Endothelial cell of umbilical vein (primary cell): ENCODE results near the gene DPP10. TPM values are rescaled to one million over a fixed set of nuclear protein-coding genes. Genes with fewer than 3 reads are reported as not detected.

Experiments used
- BruUV-seq: library from RNA; stranded (reverse); fragments of 400-500 nt; replicated peaks from 2 replicates; lab custom pipeline; 2021; lab: Mats Ljungman, UMichigan
- CTCF ChIA-PET: fragments of 300-600, 350-600 bp; sonication (Branson Sonifier 250); formaldehyde crosslinking; loops from one replicate; lab custom pipeline; 2021; ENCODE audit warnings: antibody characterized with exemption, inconsistent platforms; lab: Charles Lee
- POLR2A ChIA-PET: fragments of 300-600, 350-600 bp; sonication (Branson Sonifier 250); formaldehyde crosslinking; loops from one replicate; lab custom pipeline; 2021; ENCODE audit warnings: antibody characterized with exemption, inconsistent platforms; lab: Charles Lee
- DNase-seq: peaks from one replicate; pipeline ENCODE4 v3.0.0-alpha.2; 2011; ENCODE audit warnings: low read depth, low spot score
- FAIRE-seq: peaks from 2 replicates; lab custom pipeline; 2011; peaks lifted over from hg19 to GRCh38; lab: Jason Lieb, UNC
- H2AFZ ChIP-seq: 2 replicates; pipeline ENCODE4 v1.6.0; 2012; ENCODE audit warnings: low read depth, low read length, control low read depth, inconsistent platforms
- H3K27ac ChIP-seq: 2 replicates; pipeline ENCODE4 v1.5.1; 2011; ENCODE audit warnings: low read depth, mild to moderate bottlenecking, control low read depth, low read length, moderate library complexity; ENCODE audit not compliant: insufficient read depth
- H3K27me3 ChIP-seq, 2 experiments: 2 replicates each; pipeline versions ENCODE4 v1.6.0 to v1.6.1; 2011; ENCODE audit warnings: low read length in 2 of 2, mixed read lengths in 1 of 2; ENCODE audit not compliant: control insufficient read depth in 2 of 2, insufficient read depth in 2 of 2
- H3K36me3 ChIP-seq, 2 experiments: 2 replicates in 1 of 2; 3 replicates in 1 of 2; pipeline ENCODE4 v1.5.1; 2011; ENCODE audit warnings: low read length in 2 of 2, mild to moderate bottlenecking in 1 of 2, moderate library complexity in 1 of 2; ENCODE audit not compliant: control insufficient read depth in 2 of 2, insufficient read depth in 2 of 2; ENCODE audit errors: extremely low read depth in 1 of 2
- H3K4me1 ChIP-seq: 3 replicates; pipeline ENCODE4 v1.5.1; 2011; ENCODE audit warnings: mild to moderate bottlenecking, low read length; ENCODE audit not compliant: control insufficient read depth, insufficient read depth; ENCODE audit errors: extremely low read depth
- H3K4me2 ChIP-seq: 2 replicates; pipeline ENCODE4 v1.6.1; 2011; ENCODE audit warnings: low read length, control low read depth, mixed read lengths; ENCODE audit not compliant: insufficient read depth
- H3K4me3 ChIP-seq, 3 experiments: fragments of 200-600 bp in 1 of 3; sonication (generic), shearing (Covaris generic) in 1 of 3; replicated peaks in 1 of 3; 2 replicates each; pipeline ENCODE4 v1.5.1; 2011 to 2016; ENCODE audit warnings: control low read depth in 3 of 3, low read length in 3 of 3, mild to moderate bottlenecking in 2 of 3, inconsistent platforms in 1 of 3, low read depth in 1 of 3, moderate library complexity in 1 of 3; ENCODE audit not compliant: insufficient read depth in 1 of 3
- H3K79me2 ChIP-seq: 2 replicates; pipeline ENCODE4 v1.6.0; 2012; ENCODE audit warnings: low read length, inconsistent platforms; ENCODE audit not compliant: control insufficient read depth, insufficient read depth
- H3K9ac ChIP-seq: replicated peaks from 2 replicates; pipeline ENCODE3; 2011; ENCODE audit warnings: low read length, control low read depth; ENCODE audit not compliant: insufficient read depth; ENCODE audit errors: extremely low read depth
- H3K9me1 ChIP-seq: replicated peaks from 3 replicates; pipeline ENCODE4 v1.6.0; 2011; ENCODE audit warnings: mild to moderate bottlenecking, low read length; ENCODE audit not compliant: control insufficient read depth, insufficient read depth; ENCODE audit errors: extremely low read depth
- H3K9me3 ChIP-seq: replicated peaks from 2 replicates; pipeline ENCODE4 v1.5.1; 2012; ENCODE audit warnings: low read length, inconsistent platforms; ENCODE audit not compliant: control insufficient read depth, insufficient read depth
- H4K20me1 ChIP-seq: replicated peaks from 2 replicates; pipeline ENCODE3; 2011; ENCODE audit warnings: mild to moderate bottlenecking, low read length; ENCODE audit not compliant: control insufficient read depth, insufficient read depth; ENCODE audit errors: extremely low read depth
- EZH2 ChIP-seq: IDR thresholded peaks from 2 replicates; pipeline ENCODE4 v1.6.1; 2012; ENCODE audit warnings: borderline replicate concordance, low read depth, mild to moderate bottlenecking, moderate library complexity, low read length, inconsistent platforms; ENCODE audit not compliant: severe bottlenecking
- FOS ChIP-seq: IDR thresholded peaks from 2 replicates; pipeline ENCODE4 v1.6.1; 2011; ENCODE audit warnings: mild to moderate bottlenecking, low read length, moderate library complexity, borderline replicate concordance; ENCODE audit not compliant: insufficient read depth
- GATA2 ChIP-seq: IDR thresholded peaks from 2 replicates; pipeline ENCODE4 v1.7.0; 2011; ENCODE audit warnings: low read depth, mild to moderate bottlenecking, moderate library complexity, mixed read lengths, low read length; ENCODE audit not compliant: insufficient read length, insufficient read depth
- JUN ChIP-seq: IDR thresholded peaks from 2 replicates; pipeline ENCODE4 v1.6.1; 2011; ENCODE audit warnings: borderline replicate concordance, low read depth; ENCODE audit not compliant: insufficient read length, insufficient read depth
- MYC ChIP-seq: IDR thresholded peaks from one replicate; pipeline ENCODE4 v1.6.1; 2011; ENCODE audit warnings: mild to moderate bottlenecking, low read depth, low read length
- POLR2A ChIP-seq: IDR thresholded peaks from 2 replicates; pipeline ENCODE4 v1.6.1; 2012; ENCODE audit warnings: low read depth, mild to moderate bottlenecking, control low read depth, low read length
- dilution Hi-C: fragments of 300-500 bp; cut with MboI; formaldehyde crosslinking; loops from one replicate; pipeline ENCODE4 v1.15.0; 2019; ENCODE audit warnings: low sequenced_read_pairs; ENCODE audit not compliant: extremely low pct_ligation_motif_present
- intact Hi-C: fragments of 100-400 bp; cut with micrococcal nuclease; formaldehyde crosslinking; loops from one replicate; pipeline ENCODE4 v1.10.0; 2022
- polyA plus RNA-seq, 4 experiments: library from polyadenylated mRNA; depleted of rRNA in 3 of 4; stranded (reverse) in 3 of 4; unstranded in 1 of 4; fragments of >200 nt; gene quantifications; 2 replicates each; pipeline versions ENCODE4 v1.2.1 to v1.2.3, GENCODE V29; 2011 to 2012; ENCODE audit warnings: missing spikeins in 1 of 4
- total RNA-seq: library from RNA; stranded (reverse); gene quantifications from 2 replicates; pipeline ENCODE4 v1.2.3, GENCODE V29; 2021
- TF ChIP-seq, protein P1 (sequence below): IDR thresholded peaks from 2 replicates; pipeline ENCODE4 v1.6.1; 2011; ENCODE audit not compliant: insufficient read depth, insufficient read length

The DPP10 gene
- total and polyA plus RNA-seq, 2 donors (not counting 3 experiments of a cell fraction or from before 2014, with no cell fraction given), result not detected

DNA sequence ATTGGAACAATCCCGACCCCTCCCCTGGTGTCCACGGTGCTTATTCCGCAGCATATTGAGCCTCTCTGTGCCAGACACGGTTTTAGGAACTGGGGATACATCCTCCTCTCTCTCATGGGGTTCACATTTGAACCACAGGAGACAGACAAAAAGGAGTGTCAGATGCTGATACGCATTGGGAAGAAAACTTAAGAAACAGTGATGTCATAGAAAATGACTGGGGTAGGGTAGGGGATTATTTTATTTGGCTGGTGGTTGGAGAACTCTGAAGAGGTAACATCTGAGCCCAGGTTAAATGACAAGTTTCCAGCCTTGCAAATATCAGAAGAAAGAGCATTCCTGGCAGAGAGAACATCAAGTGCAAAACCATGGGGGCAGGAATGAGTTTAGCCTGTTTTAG is 344.5 kb downstream of the DPP10 start:
- no peaks in the 10 kb centered on the region for H3K27me3 ChIP-seq
- FAIRE-seq (no peak), DNase-seq (no peak)
- peaks cover 2% of the 10 kb centered on the region for H3K9me3 ChIP-seq
- no peaks in the 10 kb centered on the region for H3K4me1 ChIP-seq
- H3K27ac ChIP-seq, result no peak overlapping the region
- BruUV-seq, result no TSS peak
- no peaks in the 10 kb centered on the region for H3K79me2 ChIP-seq
- H3K4me2 ChIP-seq, result no peak overlapping the region
- H3K4me3 ChIP-seq, result no peak overlapping the region
- dilution Hi-C loops (no loop called here), intact Hi-C loops (no loop called here)
- no peak overlapping the region for H3K9ac ChIP-seq
- ChIA-PET CTCF (no interaction called here), POLR2A (no interaction called here)
- no peaks in the 10 kb centered on the region for H3K36me3 ChIP-seq
- H4K20me1 ChIP-seq, result no peaks in the 10 kb centered on the region
- H3K9me1 ChIP-seq, result no peaks in the 10 kb centered on the region
- no peak for TF ChIP-seq GATA2
- no peak for TF ChIP-seq MYC
- no peak for TF ChIP-seq EZH2
- TF ChIP-seq POLR2A, result no peak
- TF ChIP-seq JUN, result no peak
- TF ChIP-seq, protein P1, sequence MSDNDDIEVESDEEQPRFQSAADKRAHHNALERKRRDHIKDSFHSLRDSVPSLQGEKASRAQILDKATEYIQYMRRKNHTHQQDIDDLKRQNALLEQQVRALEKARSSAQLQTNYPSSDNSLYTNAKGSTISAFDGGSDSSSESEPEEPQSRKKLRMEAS, result no peak
- H2AFZ ChIP-seq, result no peak overlapping the region

DNA sequence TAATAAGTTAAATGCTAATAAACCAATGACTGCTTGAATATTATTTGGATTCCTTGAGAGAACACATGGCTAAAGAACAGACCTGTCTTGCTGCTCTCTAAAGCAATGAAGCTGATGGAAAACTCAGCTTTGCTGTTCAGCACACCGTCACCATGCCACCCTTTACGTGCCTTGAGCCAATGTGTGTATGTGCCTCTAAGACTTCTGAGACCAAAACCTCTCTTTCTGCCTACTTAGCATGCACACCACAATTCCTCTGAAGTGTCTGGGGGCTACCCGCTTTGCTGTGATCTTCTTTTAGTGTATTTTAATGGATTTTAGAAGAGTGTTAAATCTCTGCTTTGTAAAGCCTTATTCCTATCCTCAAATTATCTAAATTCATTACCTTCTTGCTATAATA is 345.0 kb downstream of the DPP10 start:
- H3K36me3 ChIP-seq, result no peaks in the 10 kb centered on the region
- H3K4me2 ChIP-seq, result no peak overlapping the region
- intact Hi-C loops (no loop called here), dilution Hi-C loops (no loop called here)
- TF ChIP-seq EZH2, result no peak
- no peak for TF ChIP-seq FOS
- no peak for TF ChIP-seq JUN
- no peak for TF ChIP-seq GATA2
- TF ChIP-seq POLR2A, result no peak
- no peak for DNase-seq
- FAIRE-seq, result no peak
- ChIA-PET CTCF (no interaction called here), POLR2A (no interaction called here)
- H2AFZ ChIP-seq, result no peak overlapping the region
- peaks cover 2% of the 10 kb centered on the region for H3K9me3 ChIP-seq
- H3K79me2 ChIP-seq, result no peaks in the 10 kb centered on the region
- H3K4me3 ChIP-seq, result no peak overlapping the region
- no peaks in the 10 kb centered on the region for H3K4me1 ChIP-seq
- H3K27ac ChIP-seq, result no peak overlapping the region
- no peak overlapping the region for H3K9ac ChIP-seq
- no peaks in the 10 kb centered on the region for H3K9me1 ChIP-seq
- no TSS peak for BruUV-seq
- H3K27me3 ChIP-seq, result no peaks in the 10 kb centered on the region
- H4K20me1 ChIP-seq, result no peaks in the 10 kb centered on the region
